Activated T-helper 17 cell treated with anti-CD3 and anti-CD28 coated beads, Interleukin-2, amount 50 U/mL, for 72 hours (primary cell): ENCODE results near the gene ZMAT5. TPM values are rescaled to one million over a fixed set of nuclear protein-coding genes. Genes with fewer than 3 reads are reported as not detected.
A peak's percentile ranks its signal among the peaks of the same experiment; 100 is the strongest.

Experiments used
- ATAC-seq: fragments of 150-1000 bp; cut with Tn5 transposase; replicated peaks from 2 replicates; pipeline ENCODE4 v1.10.0; 2021; ENCODE audit warnings: mild to moderate bottlenecking, moderate library complexity
- H3K27ac Mint-ChIP-seq: one replicate; pipeline ENCODE4 v1.8.0; 2022; ENCODE audit warnings: mixed read lengths
- H3K27me3 Mint-ChIP-seq: one replicate; pipeline ENCODE4 v1.8.0; 2022; ENCODE audit warnings: mixed read lengths
- H3K36me3 Mint-ChIP-seq: one replicate; pipeline ENCODE4 v1.8.0; 2022; ENCODE audit warnings: low read depth, mild to moderate bottlenecking, mixed read lengths
- H3K4me1 Mint-ChIP-seq: one replicate; pipeline ENCODE4 v1.8.0; 2022; ENCODE audit warnings: mixed read lengths
- H3K4me3 Mint-ChIP-seq: one replicate; pipeline ENCODE4 v1.8.0; 2022; ENCODE audit warnings: mild to moderate bottlenecking, mixed read lengths
- H3K9me3 Mint-ChIP-seq: one replicate; pipeline ENCODE4 v1.8.0; 2022; ENCODE audit warnings: mixed read lengths
- total RNA-seq, 2 donors: library from RNA; stranded (reverse); gene quantifications; one replicate each; pipeline ENCODE4 v1.2.3, GENCODE V29; 2022

Gene ZMAT5
- total RNA-seq, 2 donors from 2014 or later, result 17.8 to 29.7 TPM

- no peak overlapping the region for H3K27ac Mint-ChIP-seq
- ATAC-seq, result no peak
- no peaks in the 10 kb centered on the region for H3K4me1 Mint-ChIP-seq
- no peaks in the 10 kb centered on the region for H3K9me3 Mint-ChIP-seq
- H3K36me3 Mint-ChIP-seq, result no peaks in the 10 kb centered on the region
- peaks cover 7% of the 10 kb centered on the region for H3K27me3 Mint-ChIP-seq
- no peak overlapping the region for H3K4me3 Mint-ChIP-seq
Observed at GRCh38 chr22:29705651-29706050, 61.2 kb downstream of the ZMAT5 start.

GRCh38 chr22:29704528-29705285 is 62.1 kb downstream of the ZMAT5 start:
- Mint-ChIP-seq H3K9me3 (no peaks in the 10 kb centered on the region), H3K4me1 (no peaks in the 10 kb centered on the region), H3K4me3 (no peak overlapping the region), H3K27me3 (peaks cover 7% of the 10 kb centered on the region), H3K36me3 (no peaks in the 10 kb centered on the region), H3K27ac (no peak overlapping the region)
- no peak for ATAC-seq

GRCh38 chr22:29703569-29704195 is 63.1 kb downstream of the ZMAT5 start:
- ATAC-seq, result no peak
- Mint-ChIP-seq H3K9me3 (no peaks in the 10 kb centered on the region), H3K27ac (no peak overlapping the region), H3K4me1 (no peaks in the 10 kb centered on the region), H3K27me3 (peaks cover 7% of the 10 kb centered on the region), H3K4me3 (no peak overlapping the region), H3K36me3 (peaks cover 4% of the 10 kb centered on the region)

- Mint-ChIP-seq H3K4me3 (no peak overlapping the region), H3K36me3 (peaks cover 9% of the 10 kb centered on the region), H3K9me3 (no peaks in the 10 kb centered on the region), H3K27me3 (peaks cover 7% of the 10 kb centered on the region), H3K27ac (no peak overlapping the region), H3K4me1 (no peaks in the 10 kb centered on the region)
- ATAC-seq, result no peak
Observed at GRCh38 chr22:29702931-29703501, 63.8 kb downstream of the ZMAT5 start.

GRCh38 chr22:29702000-29702930 is 64.5 kb downstream of the ZMAT5 start:
- Mint-ChIP-seq H3K27ac (peak overlapping the region; percentile 50), H3K36me3 (peaks cover 12% of the 10 kb centered on the region), H3K27me3 (peaks cover 6% of the 10 kb centered on the region), H3K4me3 (no peak overlapping the region), H3K4me1 (no peaks in the 10 kb centered on the region), H3K9me3 (no peaks in the 10 kb centered on the region)
- ATAC-seq, result no peak

GRCh38 chr22:29701155-29701999 is 65.4 kb downstream of the ZMAT5 start:
- Mint-ChIP-seq H3K27me3 (peaks cover 3% of the 10 kb centered on the region), H3K4me3 (no peak overlapping the region), H3K27ac (peak overlapping the region; percentile 50), H3K9me3 (no peaks in the 10 kb centered on the region), H3K36me3 (peaks cover 21% of the 10 kb centered on the region), H3K4me1 (no peaks in the 10 kb centered on the region)
- peak; percentile 43 for ATAC-seq

GRCh38 chr22:29700900-29701154 is 66.0 kb downstream of the ZMAT5 start:
- no peak overlapping the region for H3K27ac Mint-ChIP-seq

GRCh38 chr22:29700206-29700899 is 66.5 kb downstream of the ZMAT5 start:
- peaks cover 31% of the 10 kb centered on the region for H3K36me3 Mint-ChIP-seq
- no peak overlapping the region for H3K4me3 Mint-ChIP-seq
- no peak for ATAC-seq
- no peaks in the 10 kb centered on the region for H3K9me3 Mint-ChIP-seq
- no peak overlapping the region for H3K27ac Mint-ChIP-seq
- peaks cover 3% of the 10 kb centered on the region for H3K27me3 Mint-ChIP-seq
- no peaks in the 10 kb centered on the region for H3K4me1 Mint-ChIP-seq

More at GRCh38 chr22:29700900-29701154, 66.0 kb downstream of the ZMAT5 start:
- Mint-ChIP-seq H3K9me3 (no peaks in the 10 kb centered on the region), H3K36me3 (peaks cover 27% of the 10 kb centered on the region), H3K4me3 (no peak overlapping the region), H3K27me3 (peaks cover 3% of the 10 kb centered on the region), H3K4me1 (no peaks in the 10 kb centered on the region)
- no peak for ATAC-seq

GRCh38 chr22:29697853-29698598 is 68.8 kb downstream of the ZMAT5 start:
- no peaks in the 10 kb centered on the region for H3K27me3 Mint-ChIP-seq
- H3K27ac Mint-ChIP-seq, result peak overlapping the region; percentile 36
- H3K4me1 Mint-ChIP-seq, result no peaks in the 10 kb centered on the region
- ATAC-seq, result no peak
- H3K4me3 Mint-ChIP-seq, result no peak overlapping the region
- H3K9me3 Mint-ChIP-seq, result no peaks in the 10 kb centered on the region
- peaks cover 41% of the 10 kb centered on the region for H3K36me3 Mint-ChIP-seq

- H3K27me3 Mint-ChIP-seq, result no peaks in the 10 kb centered on the region
- no peak overlapping the region for H3K27ac Mint-ChIP-seq
- H3K4me3 Mint-ChIP-seq, result no peak overlapping the region
- H3K36me3 Mint-ChIP-seq, result peaks cover 42% of the 10 kb centered on the region
- H3K9me3 Mint-ChIP-seq, result no peaks in the 10 kb centered on the region
- ATAC-seq, result no peak
- no peaks in the 10 kb centered on the region for H3K4me1 Mint-ChIP-seq
Observed at GRCh38 chr22:29695129-29695926, 71.5 kb downstream of the ZMAT5 start.

GRCh38 chr22:29693671-29694070 is 73.1 kb downstream of the ZMAT5 start:
- Mint-ChIP-seq H3K27ac (no peak overlapping the region), H3K36me3 (peaks cover 45% of the 10 kb centered on the region)

GRCh38 chr22:29693161-29693560 is 73.6 kb downstream of the ZMAT5 start:
- Mint-ChIP-seq H3K4me1 (no peaks in the 10 kb centered on the region), H3K9me3 (no peaks in the 10 kb centered on the region), H3K36me3 (peaks cover 41% of the 10 kb centered on the region), H3K27ac (peak overlapping the region; percentile 52), H3K27me3 (no peaks in the 10 kb centered on the region), H3K4me3 (no peak overlapping the region)
- no peak for ATAC-seq

More at GRCh38 chr22:29693671-29694070, 73.1 kb downstream of the ZMAT5 start:
- Mint-ChIP-seq H3K4me3 (no peak overlapping the region), H3K9me3 (no peaks in the 10 kb centered on the region), H3K4me1 (no peaks in the 10 kb centered on the region), H3K27me3 (no peaks in the 10 kb centered on the region)
- no peak for ATAC-seq
